ENCODE results near the gene GOLGA6C. TPM values are rescaled to one million over a fixed set of nuclear protein-coding genes. Genes with fewer than 3 reads are reported as not detected.
"Not testable (repeated sequence)": the region's sequence is repeated elsewhere in the genome, so short reads cannot be mapped to it uniquely, and the experiment has no call there.

GOLGA6C gene
- total RNA-seq, 4 donors from 2014 or later: 0.17 to 0.41 TPM; not detected in 2

DNA sequence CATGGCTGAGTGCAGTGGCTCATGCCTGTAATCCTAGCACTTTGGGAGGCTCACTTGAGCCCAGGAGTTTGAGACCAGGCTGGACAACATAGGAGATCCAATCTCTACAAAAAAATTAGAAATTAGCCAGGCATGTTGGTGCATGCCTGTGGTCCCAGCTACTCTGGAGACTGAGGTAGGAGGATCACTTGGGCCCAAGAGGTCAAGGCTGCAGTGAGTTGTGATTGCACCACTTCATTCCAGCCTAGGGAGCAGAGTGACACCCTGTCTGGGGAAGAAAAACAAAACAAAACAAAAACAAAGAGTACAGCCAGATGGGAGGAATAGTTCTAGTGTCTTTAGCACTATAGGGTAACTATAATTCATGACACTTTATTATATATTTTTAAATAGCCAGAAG is 51.6 kb downstream of the GOLGA6C start:
- no peak overlapping the region for H3K27ac ChIP-seq
- TF ChIP-seq CTCF (IDR thresholded peaks at IDR 0.05 in 4 of 5, conservative IDR thresholded peaks at IDR 0.05 in 1 of 5): no peak
- TF ChIP-seq POLR2A (IDR thresholded peaks at IDR 0.05): no peak
- intact Hi-C loops (cut with DNase I; ENCODE audit: low total_unique reads) (no loop called here), in situ Hi-C loops (cut with MboI; ENCODE audit: low sequenced_read_pairs in 4 of 4) (no loop called here)
- H3K4me1 ChIP-seq: no peaks in the 10 kb centered on the region
- H3K36me3 ChIP-seq: no peaks in the 10 kb centered on the region
- H3K4me3 ChIP-seq: no peak overlapping the region
- peaks cover 7 to 23% (median 13%) of the 10 kb centered on the region in 3 donors for H3K27me3 ChIP-seq
- ATAC-seq (no peak), DNase-seq (no peak)
- no peaks in the 10 kb centered on the region for H3K9me3 ChIP-seq

DNA sequence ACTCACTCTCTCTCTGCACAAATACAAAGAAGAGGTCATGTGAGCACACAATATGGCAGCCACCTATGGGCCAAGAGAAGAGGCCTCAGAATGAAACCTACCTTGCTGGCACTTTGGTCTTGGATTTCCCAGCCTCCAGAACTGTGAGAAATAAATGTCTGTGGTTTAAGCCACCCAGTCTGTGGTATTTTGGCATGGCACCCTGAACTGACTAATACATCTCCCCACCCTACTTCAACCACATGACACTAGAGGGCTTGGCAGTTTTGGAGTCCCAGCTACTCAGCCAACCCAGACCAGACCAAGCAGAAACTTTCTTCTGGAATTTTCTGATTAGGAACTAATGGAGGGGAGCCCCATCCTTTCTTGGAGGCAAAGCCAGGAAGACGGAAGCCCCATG is 54.4 kb downstream of the GOLGA6C start:
- intact Hi-C loops (cut with DNase I; ENCODE audit: low total_unique reads); H3K9me3 ChIP-seq; H3K27me3 ChIP-seq; H3K4me1 ChIP-seq; DNase-seq; ATAC-seq; H3K36me3 ChIP-seq; H3K27ac ChIP-seq; in situ Hi-C loops (cut with MboI; ENCODE audit: low sequenced_read_pairs in 4 of 4); H3K4me3 ChIP-seq: not testable (repeated sequence)

DNA sequence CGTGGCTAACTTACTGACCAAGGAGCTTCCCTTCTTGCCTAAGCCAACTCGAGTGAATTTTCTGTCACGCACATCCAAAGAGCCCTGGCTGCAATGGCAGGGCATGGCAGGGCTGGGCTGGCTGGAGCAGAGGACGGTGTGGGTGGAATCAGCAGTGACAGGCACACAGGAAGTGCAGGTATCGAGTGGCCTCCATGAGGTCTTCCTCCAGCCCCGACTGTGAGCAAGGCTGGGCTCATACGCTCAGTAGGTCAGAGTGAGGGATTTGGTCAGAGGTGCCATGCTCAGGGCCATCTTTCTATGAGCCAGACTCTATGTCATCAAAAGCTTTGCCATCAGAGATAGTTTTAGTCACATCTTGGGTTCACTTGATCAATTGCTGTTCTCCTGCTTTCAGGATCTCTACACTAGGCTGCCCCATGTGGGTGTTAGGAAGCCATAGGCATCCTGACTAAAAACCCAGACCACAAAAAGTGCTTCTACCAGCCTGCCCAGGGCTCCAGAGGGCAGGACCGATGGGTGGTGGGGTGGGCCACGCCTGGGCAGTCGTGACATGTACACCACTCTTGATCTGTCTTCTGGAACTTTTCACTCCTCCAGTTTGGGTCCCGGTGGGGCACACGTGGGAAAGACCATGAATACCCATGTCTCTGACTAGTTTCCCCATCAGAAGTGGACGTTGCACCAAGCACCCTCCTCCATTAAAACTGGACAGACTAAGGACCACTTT is 55.1 kb downstream of the GOLGA6C start:
- Histone ChIP-seq H3K27ac (no peak overlapping the region), H3K4me3 (no peak overlapping the region), H3K36me3 (no peaks in the 10 kb centered on the region), H3K9me3 (no peaks in the 10 kb centered on the region), H3K27me3 (peaks cover 1 to 6% (median 4%) of the 10 kb centered on the region in 3 donors), H3K4me1 (no peaks in the 10 kb centered on the region)
- in situ Hi-C loops (cut with MboI; ENCODE audit: low sequenced_read_pairs in 4 of 4): no loop called here
- DNase-seq (no peak), ATAC-seq (no peak)
- intact Hi-C loops (cut with DNase I; ENCODE audit: low total_unique reads): no loop called here
- TF ChIP-seq CTCF (IDR thresholded peaks at IDR 0.05 in 4 of 5, conservative IDR thresholded peaks at IDR 0.05 in 1 of 5): no peak
- no peak for TF ChIP-seq POLR2A (IDR thresholded peaks at IDR 0.05)

GRCh38 chr15:75314552-75315290 is 56.6 kb downstream of the GOLGA6C start:
- Histone ChIP-seq H3K9me3 (no peaks in the 10 kb centered on the region), H3K4me1 (no peaks in the 10 kb centered on the region), H3K4me3 (no peak overlapping the region), H3K36me3 (no peaks in the 10 kb centered on the region), H3K27me3 (no peaks in the 10 kb centered on the region), H3K27ac (no peak overlapping the region)
- TF ChIP-seq POLR2A (IDR thresholded peaks at IDR 0.05): no peak
- TF ChIP-seq CTCF (IDR thresholded peaks at IDR 0.05 in 4 of 5, conservative IDR thresholded peaks at IDR 0.05 in 1 of 5): no peak
- DNase-seq (no peak), ATAC-seq (no peak)
- intact Hi-C loops (cut with DNase I; ENCODE audit: low total_unique reads) (no loop called here), in situ Hi-C loops (cut with MboI; ENCODE audit: low sequenced_read_pairs in 4 of 4) (no loop called here)

- ATAC-seq; in situ Hi-C loops (cut with MboI; ENCODE audit: low sequenced_read_pairs in 4 of 4); DNase-seq; intact Hi-C loops (cut with DNase I; ENCODE audit: low total_unique reads); H3K4me3 ChIP-seq; H3K9me3 ChIP-seq; H3K4me1 ChIP-seq; H3K27ac ChIP-seq; H3K27me3 ChIP-seq; H3K36me3 ChIP-seq: not testable (repeated sequence)
These were observed 61.2 kb downstream of the GOLGA6C start for GRCh38 chr15:75319231-75319897.

Other genes with a start within 250 kb of the GOLGA6C start
- gene PPCDC, start 234.7 kb upstream of the GOLGA6C start, total RNA-seq: 10 to 100 TPM in 2 of 4 donors, 1 to 10 TPM in 2; 5.5 to 20.2 (median 11.9) TPM
- 1 to 10 TPM; 1.6 to 3.8 (median 2.6) TPM for gene C15orf39, start 56.5 kb upstream of the GOLGA6C start, total RNA-seq
- not detected for gene GOLGA6D, start 24.5 kb downstream of the GOLGA6C start, total RNA-seq
- 10 to 100 TPM; 17.9 to 37.5 (median 28.2) TPM for gene COMMD4, start 77.7 kb downstream of the GOLGA6C start, total RNA-seq
- 10 to 100 TPM in 1 of 4 donors, 1 to 10 TPM in 3; 3.9 to 11.1 (median 5.1) TPM for gene NEIL1, start 88.7 kb downstream of the GOLGA6C start, total RNA-seq
- gene MAN2C1, start 110.3 kb downstream of the GOLGA6C start, total RNA-seq: 100 to 1,000 TPM in 1 of 4 donors, 10 to 100 TPM in 3; 38.9 to 116 (median 62.8) TPM
- 10 to 100 TPM; 16.1 to 25.3 (median 21.0) TPM for gene SIN3A, start 193.4 kb downstream of the GOLGA6C start, total RNA-seq

Data from gastrocnemius medialis (tissue), 4 donors.